IPS-18a (cell line): ENCODE measurements around the gene STK39.

ENCODE experiments used
- H3K27ac ChIP-seq: one replicate; pipeline ENCODE4 v1.5.1; 2013; ENCODE audit warnings: low read length
- H3K27me3 ChIP-seq: one replicate; pipeline ENCODE4 v1.6.1; 2013; ENCODE audit warnings: mild to moderate bottlenecking, low read length; ENCODE audit not compliant: control insufficient read depth, insufficient read depth
- H3K36me3 ChIP-seq: one replicate; pipeline ENCODE4 v1.6.1; 2013; ENCODE audit warnings: low read depth, low read length; ENCODE audit not compliant: control insufficient read depth
- H3K4me1 ChIP-seq: one replicate; pipeline ENCODE4 v1.6.1; 2013; ENCODE audit warnings: low read depth, low read length; ENCODE audit not compliant: control insufficient read depth
- H3K4me3 ChIP-seq: one replicate; pipeline ENCODE4 v1.5.1; 2013; ENCODE audit warnings: low read length
- H3K9ac ChIP-seq: one replicate; pipeline ENCODE4 v1.6.1; 2013; ENCODE audit warnings: mild to moderate bottlenecking, low read length, moderate library complexity
- H3K9me3 ChIP-seq: one replicate; pipeline ENCODE4 v1.6.1; 2013; ENCODE audit warnings: low read depth, low read length; ENCODE audit not compliant: control insufficient read depth

The STK39 gene

DNA sequence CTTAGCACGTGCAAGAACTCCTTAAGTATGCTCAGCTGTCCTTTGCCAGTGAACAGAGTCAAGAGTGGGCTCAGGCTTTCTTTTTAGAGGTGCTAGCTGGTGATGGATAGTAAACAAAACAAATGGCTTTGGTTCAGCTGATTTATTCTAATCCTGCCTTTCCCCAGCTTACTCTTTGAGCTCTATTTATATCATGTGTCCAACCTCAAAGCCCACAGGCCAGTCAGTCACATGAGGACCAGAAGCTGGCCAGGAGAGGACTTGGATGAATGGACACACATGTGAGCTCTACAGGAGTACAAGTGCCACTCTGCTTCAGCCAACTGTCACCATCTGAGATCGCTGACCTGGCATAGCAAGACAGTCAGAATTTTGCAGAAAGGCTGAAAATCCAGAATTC is 59.4 kb downstream of the STK39 start:
- H3K4me1 ChIP-seq, result peaks cover 8% of the 10 kb centered on the region
- H3K9me3 ChIP-seq, result no peaks in the 10 kb centered on the region
- no peaks in the 10 kb centered on the region for H3K27me3 ChIP-seq
- H3K36me3 ChIP-seq, result no peaks in the 10 kb centered on the region
- H3K27ac ChIP-seq, result no peak overlapping the region
- no peak overlapping the region for H3K9ac ChIP-seq
- H3K4me3 ChIP-seq, result no peak overlapping the region

GRCh38 chr2:168186452-168186851 is 60.9 kb downstream of the STK39 start:
- Histone ChIP-seq H3K36me3 (no peaks in the 10 kb centered on the region), H3K9ac (no peak overlapping the region), H3K4me3 (no peak overlapping the region), H3K4me1 (peaks cover 13% of the 10 kb centered on the region), H3K27ac (no peak overlapping the region), H3K9me3 (no peaks in the 10 kb centered on the region), H3K27me3 (no peaks in the 10 kb centered on the region)

DNA sequence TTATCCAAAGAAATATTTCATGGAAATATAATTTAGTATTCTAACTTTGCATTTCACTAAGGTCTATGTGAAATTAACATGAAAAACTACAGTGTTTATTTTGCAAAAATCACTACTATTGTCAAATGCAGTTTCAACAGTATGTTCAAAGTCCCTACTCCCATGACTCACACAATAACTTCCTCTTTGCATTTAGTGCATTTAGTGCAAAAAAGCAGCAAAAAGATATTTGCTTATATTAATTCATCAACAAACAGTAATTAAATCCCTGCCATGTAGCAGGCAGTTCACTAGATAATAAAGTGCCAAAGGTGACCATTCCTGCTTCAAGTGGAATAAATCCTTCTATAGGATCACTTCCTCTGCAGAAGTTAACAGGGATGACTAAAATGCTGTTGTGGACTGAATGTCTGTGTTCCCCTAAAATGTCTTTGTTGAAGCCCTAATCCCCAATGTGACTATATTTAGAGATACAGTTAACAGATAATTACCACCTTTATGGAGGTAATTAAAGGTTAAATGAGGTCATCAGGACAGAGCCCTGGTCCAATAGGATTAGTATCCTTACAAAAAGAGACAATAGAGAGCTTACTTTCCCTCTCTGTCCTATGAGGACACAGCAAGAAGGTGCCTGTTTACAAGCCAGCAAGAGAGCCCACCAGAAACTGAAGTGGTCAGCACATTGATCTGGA is 61.7 kb downstream of the STK39 start:
- H3K36me3 ChIP-seq, result no peaks in the 10 kb centered on the region
- no peak overlapping the region for H3K27ac ChIP-seq
- no peak overlapping the region for H3K9ac ChIP-seq
- H3K4me1 ChIP-seq, result peaks cover 17% of the 10 kb centered on the region
- no peaks in the 10 kb centered on the region for H3K27me3 ChIP-seq
- no peaks in the 10 kb centered on the region for H3K9me3 ChIP-seq
- H3K4me3 ChIP-seq, result no peak overlapping the region

DNA sequence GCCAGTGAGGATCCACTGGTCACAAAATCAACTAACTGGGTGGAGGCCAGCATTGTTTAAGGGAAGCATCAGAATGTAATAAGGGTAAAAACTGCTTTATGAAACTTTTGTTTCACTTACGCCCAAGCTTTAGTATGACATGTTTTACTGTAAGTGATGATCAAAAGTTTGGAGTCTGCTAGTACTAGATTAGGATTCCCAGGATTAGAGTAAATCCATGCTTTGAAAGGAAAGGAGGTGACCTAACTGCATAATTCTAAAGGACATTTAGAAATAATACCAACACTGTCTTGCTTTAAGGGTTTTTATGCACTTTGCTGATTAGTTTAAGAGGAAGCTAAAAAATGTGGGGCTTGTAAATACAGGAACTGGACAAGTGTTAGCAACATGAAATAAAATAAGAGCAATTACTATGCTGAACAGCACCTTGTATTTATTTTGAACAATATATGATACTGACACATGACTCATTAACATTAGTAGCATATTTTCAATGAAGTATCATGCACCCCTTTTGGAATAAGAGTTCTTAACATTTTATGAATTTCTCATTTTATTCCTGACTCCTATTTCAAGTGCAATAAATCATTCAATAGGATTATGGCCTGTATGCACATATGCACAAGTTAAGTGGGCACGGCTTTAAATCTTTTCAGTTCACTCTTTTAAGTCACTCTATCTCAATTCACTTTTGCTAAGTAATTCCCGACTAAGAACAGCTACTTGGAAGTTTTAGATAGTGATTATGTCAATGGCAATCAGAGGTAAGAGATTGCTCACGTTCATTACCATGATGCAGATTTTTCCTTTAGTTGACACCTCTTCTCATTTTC is 62.5 kb downstream of the STK39 start:
- Histone ChIP-seq H3K27ac (no peak overlapping the region), H3K4me1 (peaks cover 23% of the 10 kb centered on the region), H3K4me3 (no peak overlapping the region)

DNA sequence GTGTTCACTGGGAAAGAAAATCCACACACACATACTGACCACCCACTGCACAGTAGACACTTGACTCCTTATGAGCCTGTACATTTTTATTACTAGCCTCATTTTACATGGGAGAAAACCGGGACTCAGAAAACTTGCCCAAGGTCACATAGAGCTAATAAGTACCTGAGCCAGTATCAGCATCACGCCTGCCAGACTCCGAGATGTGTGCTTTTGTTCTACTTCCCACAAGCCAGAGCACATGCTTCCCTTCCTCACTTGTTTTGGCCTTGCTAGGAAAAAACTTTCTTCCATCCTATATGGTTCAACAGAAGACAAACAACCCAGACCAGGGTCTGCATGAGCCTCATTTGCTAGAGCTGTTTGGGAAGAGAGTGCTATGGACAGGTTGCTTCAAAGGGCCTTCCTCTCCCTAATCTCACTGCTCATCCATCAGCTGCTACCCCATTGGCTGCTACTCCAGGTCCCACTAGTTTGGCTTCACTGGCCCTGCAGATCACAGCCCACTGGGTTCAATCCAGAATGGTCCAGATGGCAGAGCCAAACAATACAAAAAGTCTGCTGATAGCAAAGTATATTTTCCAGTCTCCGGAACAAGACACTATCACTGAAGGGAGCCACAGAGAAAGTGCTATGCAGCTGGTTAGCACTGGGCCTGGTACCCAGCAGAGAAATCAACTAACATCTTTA is 63.9 kb downstream of the STK39 start:
- H3K4me3 ChIP-seq, result no peak overlapping the region
- no peaks in the 10 kb centered on the region for H3K36me3 ChIP-seq

More for the DNA sequence above, 62.5 kb downstream of the STK39 start:
- Histone ChIP-seq H3K27me3 (no peaks in the 10 kb centered on the region), H3K36me3 (no peaks in the 10 kb centered on the region), H3K9me3 (no peaks in the 10 kb centered on the region), H3K9ac (no peak overlapping the region)

DNA sequence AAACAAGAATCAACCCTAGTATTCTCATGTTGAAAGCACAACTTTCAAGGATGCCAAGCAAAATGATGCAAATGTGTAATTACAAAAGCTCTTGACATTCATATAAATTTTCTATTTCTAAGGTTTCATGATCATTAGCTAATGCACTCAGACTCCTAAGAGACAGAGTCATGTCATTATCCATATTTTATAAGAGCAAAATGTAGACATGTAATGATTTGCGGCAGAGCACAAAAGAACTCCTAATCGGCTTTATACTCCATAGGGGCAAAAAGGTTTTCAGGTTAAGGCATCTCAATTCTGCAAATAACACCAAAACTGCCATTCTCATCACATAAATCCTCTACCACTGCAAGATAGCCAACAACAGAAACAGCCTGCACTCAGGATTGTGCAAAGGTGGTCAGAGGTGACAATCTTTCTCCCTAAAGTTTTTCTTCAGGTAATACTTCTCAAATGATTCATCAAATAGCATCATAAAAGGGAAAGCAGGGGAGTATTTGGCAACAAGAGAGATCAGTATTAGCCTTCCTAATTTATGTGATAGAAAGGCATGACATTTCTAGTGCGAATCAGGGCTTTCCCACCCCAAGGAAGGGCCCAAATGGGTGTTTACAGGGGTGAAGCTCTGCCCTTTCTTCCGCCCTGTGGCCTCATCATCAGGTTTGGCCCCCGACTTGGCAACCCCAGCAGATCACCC is 64.7 kb downstream of the STK39 start:
- Histone ChIP-seq H3K9me3 (no peaks in the 10 kb centered on the region), H3K27me3 (no peaks in the 10 kb centered on the region), H3K4me3 (no peak overlapping the region), H3K4me1 (peaks cover 23% of the 10 kb centered on the region), H3K9ac (no peak overlapping the region), H3K36me3 (no peaks in the 10 kb centered on the region), H3K27ac (no peak overlapping the region)

More for the DNA sequence above, 63.9 kb downstream of the STK39 start:
- peaks cover 23% of the 10 kb centered on the region for H3K4me1 ChIP-seq
- no peaks in the 10 kb centered on the region for H3K27me3 ChIP-seq
- H3K9ac ChIP-seq, result no peak overlapping the region
- H3K27ac ChIP-seq, result no peak overlapping the region
- H3K9me3 ChIP-seq, result no peaks in the 10 kb centered on the region

GRCh38 chr2:168181825-168182224 is 65.6 kb downstream of the STK39 start:
- peaks cover 26% of the 10 kb centered on the region for H3K4me1 ChIP-seq

DNA sequence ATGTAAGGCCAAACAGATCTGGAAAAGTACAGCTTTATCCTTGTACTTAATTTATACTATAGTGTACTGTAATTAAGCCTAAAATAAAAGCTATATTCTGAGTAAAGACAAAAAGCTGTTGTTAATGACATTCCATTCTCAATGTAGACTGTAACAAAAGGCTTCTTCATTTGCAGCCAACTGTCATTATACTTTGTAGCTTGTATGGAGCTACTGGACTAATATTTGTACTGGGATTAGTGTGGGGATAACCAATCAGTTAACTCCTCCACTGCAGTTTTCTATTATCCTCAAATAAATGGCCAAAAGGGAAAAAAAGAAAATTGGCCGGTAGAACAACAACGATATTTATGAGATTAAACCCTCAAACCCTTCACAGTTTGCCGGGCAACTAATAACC is 66.5 kb downstream of the STK39 start:
- Histone ChIP-seq H3K27ac (no peak overlapping the region), H3K9me3 (no peaks in the 10 kb centered on the region), H3K9ac (no peak overlapping the region), H3K27me3 (no peaks in the 10 kb centered on the region), H3K4me3 (no peak overlapping the region), H3K4me1 (peaks cover 22% of the 10 kb centered on the region), H3K36me3 (no peaks in the 10 kb centered on the region)

More at GRCh38 chr2:168181825-168182224, 65.6 kb downstream of the STK39 start:
- H3K4me3 ChIP-seq, result no peak overlapping the region
- no peaks in the 10 kb centered on the region for H3K36me3 ChIP-seq
- no peaks in the 10 kb centered on the region for H3K9me3 ChIP-seq
- no peaks in the 10 kb centered on the region for H3K27me3 ChIP-seq
- H3K27ac ChIP-seq, result no peak overlapping the region
- no peak overlapping the region for H3K9ac ChIP-seq

DNA sequence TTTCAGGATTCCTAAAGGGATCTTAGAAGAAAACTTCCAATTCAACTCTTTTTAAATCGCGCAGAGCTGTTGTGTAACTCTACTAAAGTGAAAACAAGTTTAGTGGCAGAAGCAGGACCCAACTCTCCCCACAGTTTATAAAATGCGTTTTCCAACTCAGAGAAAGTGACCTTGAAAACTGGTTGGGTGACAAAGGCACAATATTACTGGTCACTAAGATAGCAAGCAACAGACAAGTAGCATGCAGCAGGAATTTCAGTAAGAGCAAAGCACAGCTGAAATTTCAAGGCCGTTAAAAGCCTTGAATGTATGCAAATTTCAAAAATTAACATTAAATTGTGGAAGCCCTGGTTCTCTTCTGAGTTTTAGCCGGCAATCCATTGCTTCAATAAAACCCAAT is 66.9 kb downstream of the STK39 start:
- Histone ChIP-seq H3K27me3 (no peaks in the 10 kb centered on the region), H3K36me3 (no peaks in the 10 kb centered on the region), H3K4me3 (no peak overlapping the region), H3K9ac (no peak overlapping the region), H3K9me3 (no peaks in the 10 kb centered on the region), H3K27ac (no peak overlapping the region), H3K4me1 (peaks cover 22% of the 10 kb centered on the region)

DNA sequence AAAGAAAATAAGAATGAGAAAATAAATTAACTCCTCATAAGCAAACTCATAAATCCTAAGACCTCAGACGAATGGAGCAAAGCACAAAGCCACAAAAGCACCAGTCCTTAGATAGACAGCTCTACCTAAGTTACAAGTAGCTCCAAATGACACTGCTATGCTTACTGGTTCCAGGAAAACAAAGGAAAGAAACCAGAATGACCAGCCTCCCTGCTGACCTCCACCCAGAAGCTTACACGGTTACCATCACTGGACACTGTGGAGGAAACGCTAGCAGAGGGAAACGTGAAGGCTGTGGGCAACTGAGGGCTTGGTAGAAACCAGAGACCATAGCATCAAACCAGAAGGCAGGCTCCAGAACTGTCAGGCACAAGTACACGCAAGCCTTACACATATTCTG is 67.8 kb downstream of the STK39 start:
- H3K36me3 ChIP-seq, result no peaks in the 10 kb centered on the region
- no peaks in the 10 kb centered on the region for H3K9me3 ChIP-seq
- H3K4me1 ChIP-seq, result peaks cover 22% of the 10 kb centered on the region
- H3K4me3 ChIP-seq, result no peak overlapping the region
- no peak overlapping the region for H3K27ac ChIP-seq
- no peak overlapping the region for H3K9ac ChIP-seq
- no peaks in the 10 kb centered on the region for H3K27me3 ChIP-seq
